ENCODE measurements around the gene CLEC4M. TPM values are rescaled to one million over a fixed set of nuclear protein-coding genes. Genes with fewer than 3 reads are reported as not detected.

The CLEC4M gene
- total and polyA plus RNA-seq, 8 donors, result 1.8 TPM; not detected in 7

DNA sequence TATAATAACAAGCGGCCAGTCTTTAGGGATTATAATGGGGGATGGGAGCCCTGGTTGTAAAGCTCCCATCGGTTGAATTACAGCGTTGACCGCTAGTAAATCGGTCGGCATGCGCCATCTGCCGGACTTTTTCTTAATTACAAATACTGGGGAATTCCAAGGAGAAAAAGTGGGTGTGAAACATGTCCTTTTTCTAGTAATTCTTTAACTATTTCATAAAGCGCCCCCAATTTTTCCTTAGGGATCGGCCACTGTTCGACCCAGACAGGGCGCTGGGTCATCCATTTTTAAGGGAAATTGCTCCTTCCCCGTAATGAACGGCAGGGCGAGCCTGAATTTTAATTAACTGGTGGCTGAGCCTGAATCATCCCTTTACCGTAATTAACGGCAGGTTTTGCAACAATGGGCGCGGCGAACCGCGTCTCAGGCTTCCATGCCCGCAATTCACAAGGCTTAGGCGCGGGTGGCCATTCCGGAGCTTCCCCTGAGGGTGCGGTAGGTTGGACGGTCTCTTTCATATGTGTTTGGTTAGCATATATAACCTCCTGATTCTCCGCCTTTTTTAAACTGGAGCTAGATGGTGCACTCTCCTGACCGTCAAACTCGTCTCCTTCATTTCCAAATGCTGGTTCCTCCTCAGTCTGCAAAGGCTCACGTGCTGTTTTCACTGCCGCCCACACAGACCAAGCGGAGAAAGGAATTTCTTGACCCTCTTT lies 36.8 kb downstream of the CLEC4M start:
- Histone ChIP-seq H3K4me3 (peak overlapping the region in 1 of 4 donors; percentile 32), H3K4me1 (peaks cover 0 to 17% (median 17%) of the 10 kb centered on the region in 4 donors), H3K27ac (peak overlapping the region in 1 of 5 donors; percentile 32), H3K36me3 (no peaks in the 10 kb centered on the region), H3K9me3 (peaks cover 0 to 15% (median 10%) of the 10 kb centered on the region in 4 donors), H3K27me3 (peaks cover 0 to 71% (median 21%) of the 10 kb centered on the region in 3 donors)
- TF ChIP-seq, protein P1, sequence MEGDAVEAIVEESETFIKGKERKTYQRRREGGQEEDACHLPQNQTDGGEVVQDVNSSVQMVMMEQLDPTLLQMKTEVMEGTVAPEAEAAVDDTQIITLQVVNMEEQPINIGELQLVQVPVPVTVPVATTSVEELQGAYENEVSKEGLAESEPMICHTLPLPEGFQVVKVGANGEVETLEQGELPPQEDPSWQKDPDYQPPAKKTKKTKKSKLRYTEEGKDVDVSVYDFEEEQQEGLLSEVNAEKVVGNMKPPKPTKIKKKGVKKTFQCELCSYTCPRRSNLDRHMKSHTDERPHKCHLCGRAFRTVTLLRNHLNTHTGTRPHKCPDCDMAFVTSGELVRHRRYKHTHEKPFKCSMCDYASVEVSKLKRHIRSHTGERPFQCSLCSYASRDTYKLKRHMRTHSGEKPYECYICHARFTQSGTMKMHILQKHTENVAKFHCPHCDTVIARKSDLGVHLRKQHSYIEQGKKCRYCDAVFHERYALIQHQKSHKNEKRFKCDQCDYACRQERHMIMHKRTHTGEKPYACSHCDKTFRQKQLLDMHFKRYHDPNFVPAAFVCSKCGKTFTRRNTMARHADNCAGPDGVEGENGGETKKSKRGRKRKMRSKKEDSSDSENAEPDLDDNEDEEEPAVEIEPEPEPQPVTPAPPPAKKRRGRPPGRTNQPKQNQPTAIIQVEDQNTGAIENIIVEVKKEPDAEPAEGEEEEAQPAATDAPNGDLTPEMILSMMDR (IDR thresholded peaks at IDR 0.05), result peak in 5 of 7 experiments; percentile 22 to 78 (median 33)
- no peak for TF ChIP-seq EP300 (IDR thresholded peaks at IDR 0.05)
- DNase-seq, result peak; percentile 73 to 86
- intact Hi-C loops (cut with DNase I; ENCODE audit: low total_unique reads), result loop anchor here (5.0 kb wide), 2 partner anchors 147 to 232 kb away; no protein-coding TSS in a partner anchor
- 2 to 6% (median 3%) methylated on average over 26 to 34 of the region's 34 CpGs for WGBS, 5 donors

- Histone ChIP-seq H3K4me3 (no peak overlapping the region), H3K9me3 (peaks cover 0 to 15% (median 10%) of the 10 kb centered on the region in 4 donors), H3K36me3 (no peaks in the 10 kb centered on the region), H3K27me3 (peaks cover 0 to 74% (median 21%) of the 10 kb centered on the region in 3 donors), H3K4me1 (peaks cover 0 to 17% (median 17%) of the 10 kb centered on the region in 4 donors), H3K27ac (no peak overlapping the region)
- TF ChIP-seq EP300 (IDR thresholded peaks at IDR 0.05), result no peak
- TF ChIP-seq, protein P1 (IDR thresholded peaks at IDR 0.05), result no peak
- no peak for TF ChIP-seq POLR2AphosphoS5 (IDR thresholded peaks at IDR 0.05)
- TF ChIP-seq POLR2A (IDR thresholded peaks at IDR 0.05), result no peak
- intact Hi-C loops (cut with DNase I; ENCODE audit: low total_unique reads), result loop anchor here (5.0 kb wide), 2 partner anchors 149 to 234 kb away; no protein-coding TSS in a partner anchor
- DNase-seq, result no peak
- WGBS, 5 donors, result 87 to 92% (median 87%) methylated on average over 17 of the region's 17 CpGs
These were observed 38.1 kb downstream of the CLEC4M start for GRCh38 chr19:7801020-7801570.

- intact Hi-C loops (cut with DNase I; ENCODE audit: low total_unique reads), result no loop called here
- Histone ChIP-seq H3K4me3 (no peak overlapping the region), H3K27ac (no peak overlapping the region), H3K27me3 (peaks cover 0 to 45% (median 0%) of the 10 kb centered on the region in 3 donors), H3K4me1 (peaks cover 0 to 11% (median 0%) of the 10 kb centered on the region in 4 donors), H3K36me3 (no peaks in the 10 kb centered on the region), H3K9me3 (peaks cover 0 to 17% (median 11%) of the 10 kb centered on the region in 4 donors)
- DNase-seq, result no peak
- TF ChIP-seq POLR2A (IDR thresholded peaks at IDR 0.05) (no peak), EP300 (IDR thresholded peaks at IDR 0.05) (no peak), POLR2AphosphoS5 (IDR thresholded peaks at IDR 0.05) (no peak)
- TF ChIP-seq, protein P1 (IDR thresholded peaks at IDR 0.05), result no peak
- WGBS, 5 donors, result 69 to 85% (median 80%) methylated on average over 3 of the region's 3 CpGs
These were observed 43.2 kb downstream of the CLEC4M start for GRCh38 chr19:7806234-7806633.

DNA sequence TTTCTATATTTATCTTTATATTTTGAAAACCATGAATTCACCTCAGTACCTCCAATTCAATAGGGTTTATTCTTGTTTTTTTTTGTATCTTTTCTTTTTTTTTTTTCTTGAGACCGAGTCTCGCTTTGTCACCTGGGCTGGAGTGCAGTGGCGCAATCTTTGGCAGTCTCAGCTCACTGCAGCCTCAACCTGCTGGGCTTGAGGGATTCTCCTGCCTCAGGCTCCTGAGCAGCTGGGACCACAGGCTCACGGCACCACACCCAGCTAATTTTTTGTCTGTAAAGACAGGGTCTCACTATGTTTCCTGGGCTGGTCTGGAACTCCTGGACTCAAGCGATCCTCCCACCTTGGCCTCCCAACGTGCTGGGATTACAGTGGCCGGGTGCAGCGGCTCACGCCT lies 43.8 kb downstream of the CLEC4M start:
- 81 to 89% (median 83%) methylated on average over 9 of the region's 9 CpGs for WGBS, 5 donors

More for the DNA sequence above, 43.8 kb downstream of the CLEC4M start:
- TF ChIP-seq EP300 (IDR thresholded peaks at IDR 0.05) (no peak), POLR2A (IDR thresholded peaks at IDR 0.05) (no peak), POLR2AphosphoS5 (IDR thresholded peaks at IDR 0.05) (no peak)
- TF ChIP-seq, protein P1 (IDR thresholded peaks at IDR 0.05), result no peak
- no peak overlapping the region for H3K4me3 ChIP-seq
- H3K36me3 ChIP-seq, result no peaks in the 10 kb centered on the region
- peaks cover 0 to 11% (median 0%) of the 10 kb centered on the region in 4 donors for H3K4me1 ChIP-seq
- no peak for DNase-seq
- H3K27ac ChIP-seq, result no peak overlapping the region
- intact Hi-C loops (cut with DNase I; ENCODE audit: low total_unique reads), result no loop called here
- H3K9me3 ChIP-seq, result peaks cover 3 to 19% (median 13%) of the 10 kb centered on the region in 4 donors
- H3K27me3 ChIP-seq, result peaks cover 0 to 39% (median 0%) of the 10 kb centered on the region in 3 donors
